GM23248 (cell line): ENCODE measurements around the gene GLUD1.
"Not testable (repeated sequence)": the region's sequence is repeated elsewhere in the genome, so short reads cannot be mapped to it uniquely, and the experiment has no call there.

Source experiments
- EZH2 ChIP-seq: fragments of 200-600 bp; sonication (generic); IDR thresholded peaks from 2 replicates; pipeline ENCODE4 v1.6.1; 2018; ENCODE audit warnings: antibody characterized with exemption, mild to moderate bottlenecking; ENCODE audit not compliant: insufficient read depth, poor library complexity, severe bottlenecking
- EZH2phosphoT487 ChIP-seq: fragments of 200-600 bp; sonication (generic); IDR thresholded peaks from 2 replicates; pipeline ENCODE4 v1.6.1; 2018; ENCODE audit warnings: antibody characterized with exemption, moderate library complexity, mild to moderate bottlenecking, low read depth; ENCODE audit not compliant: insufficient read depth

DNA sequence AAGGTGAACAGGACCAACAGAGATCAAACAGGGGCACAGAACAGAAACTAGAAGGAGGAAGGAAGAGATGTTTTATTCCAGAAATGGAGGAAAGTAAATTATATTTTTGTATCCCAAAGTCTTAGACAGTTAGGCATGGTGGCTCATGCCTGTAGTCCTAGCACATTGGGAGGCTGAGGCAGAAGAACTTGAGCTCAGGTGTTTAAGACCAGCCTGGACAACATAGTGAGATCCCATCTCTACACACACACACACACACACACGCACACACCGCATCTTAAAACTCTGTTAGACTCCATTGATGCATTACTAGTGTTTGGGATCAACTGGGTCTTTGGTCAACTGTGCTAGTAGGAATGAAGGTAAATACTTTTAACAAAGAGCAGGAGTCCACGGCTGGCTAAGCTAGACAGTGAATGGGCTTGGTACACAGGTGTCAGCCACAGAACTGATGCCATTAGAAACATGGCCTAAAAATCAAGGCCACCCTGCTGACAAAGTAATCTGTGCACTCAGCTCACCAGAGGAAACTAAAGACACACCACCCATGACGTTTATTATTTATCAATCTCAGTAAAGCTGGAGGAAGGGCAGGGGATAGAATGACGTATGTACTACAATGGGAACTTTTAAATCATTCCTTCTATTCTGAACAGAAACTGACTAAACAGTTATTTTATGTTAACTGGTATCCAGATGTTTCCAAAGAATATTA is 10.9 kb downstream of the GLUD1 start:
- not testable (repeated sequence) for TF ChIP-seq EZH2phosphoT487, EZH2
